Measurements from ENCODE around the gene ZMYND15. TPM values are rescaled to one million over a fixed set of nuclear protein-coding genes. Genes with fewer than 3 reads are reported as not detected.

The ZMYND15 gene
- total RNA-seq, 1 experiment from 2014 or later: 0.42 TPM

DNA sequence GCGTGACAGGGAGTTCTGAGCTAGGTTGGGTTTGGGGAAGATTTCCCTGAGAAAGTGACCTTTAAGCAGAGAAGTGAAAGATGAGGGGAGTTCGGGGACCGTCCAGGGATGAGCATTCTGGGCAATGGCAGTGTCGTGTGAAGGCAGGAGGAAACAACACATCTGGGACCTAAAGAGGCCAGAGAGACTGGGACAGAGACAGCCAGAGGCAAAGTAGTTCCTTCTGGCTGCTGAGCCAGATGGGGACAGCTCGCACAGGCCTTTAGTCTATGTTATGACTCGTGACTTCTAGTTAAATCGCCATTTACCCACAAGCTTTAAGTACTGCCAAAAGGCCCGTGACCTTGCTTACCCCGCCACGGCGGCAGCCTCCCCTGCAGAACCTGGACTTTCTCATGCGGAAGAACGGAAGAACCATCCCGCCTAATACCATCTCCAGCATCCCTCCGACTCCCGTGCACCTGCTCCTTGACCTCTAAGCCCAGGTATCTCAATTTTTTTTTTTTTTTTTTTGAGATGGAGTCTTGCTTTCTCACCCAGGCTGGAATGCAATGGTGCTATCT is 16.9 kb upstream of the ZMYND15 start:
- Histone ChIP-seq H3K23me2 (ENCODE audit: insufficient read length, low read depth, low read length, poor library complexity, severe bottlenecking) (no peaks in the 10 kb centered on the region), H3K27ac (ENCODE audit: insufficient read length, low read depth, low read length) (no peak overlapping the region), H4K91ac (ENCODE audit: insufficient read length, low read depth, low read length) (no peak overlapping the region), H3K27me3 (ENCODE audit: insufficient read depth, low read length) (no peaks in the 10 kb centered on the region), H3K23ac (ENCODE audit: insufficient read length, low read depth, low read length) (no peak overlapping the region), H3K18ac (ENCODE audit: insufficient read length, low read depth, low read length) (no peak overlapping the region), H4K5ac (ENCODE audit: insufficient read length, low read depth, low read length) (no peak overlapping the region), H2BK5ac (ENCODE audit: insufficient read length, low read length) (no peak overlapping the region), H3K9me3 (ENCODE audit: control insufficient read depth, low read depth, low read length) (no peaks in the 10 kb centered on the region), H2BK120ac (ENCODE audit: low read depth, low read length, poor library complexity, severe bottlenecking) (no peak overlapping the region), H2BK20ac (ENCODE audit: low read depth, low read length, poor library complexity, severe bottlenecking) (no peak overlapping the region), H3K4me2 (ENCODE audit: insufficient read depth, insufficient read length, low read length) (no peak overlapping the region), H3K4me1 (ENCODE audit: insufficient read depth, low read length) (no peaks in the 10 kb centered on the region), H3K4ac (ENCODE audit: low read depth, low read length) (no peak overlapping the region), H3K79me1 (ENCODE audit: insufficient read depth, low read depth, low read length, poor library complexity, severe bottlenecking) (no peaks in the 10 kb centered on the region), H4K20me1 (ENCODE audit: control insufficient read depth, insufficient read depth, insufficient read length) (no peaks in the 10 kb centered on the region), H3T11ph (ENCODE audit: low read length) (no peak overlapping the region), H2AFZ (ENCODE audit: low read length) (no peak overlapping the region), H3K56ac (ENCODE audit: insufficient read length, low read depth, low read length) (no peak overlapping the region), H3K9ac (ENCODE audit: extremely low read depth, insufficient read length, low read length) (no peak overlapping the region), H2BK15ac (ENCODE audit: low read depth, low read length) (no peak overlapping the region), H2AK5ac (ENCODE audit: insufficient read length, low read length) (no peak overlapping the region), H3K79me2 (ENCODE audit: insufficient read depth, low read length) (no peaks in the 10 kb centered on the region), H2BK12ac (ENCODE audit: insufficient read length, low read depth, low read length) (no peak overlapping the region), H3K14ac (ENCODE audit: insufficient read depth, low read length) (no peak overlapping the region), H4K8ac (replicated peaks; ENCODE audit: insufficient read length, low read depth, low read length) (no peak overlapping the region)
- no peak for TF ChIP-seq CTCF (conservative IDR thresholded peaks at IDR 0.05)
- Mint-ChIP-seq H3K36me3 (ENCODE audit: insufficient read depth in 1 of 3, low read depth in 3 of 3) (peaks cover 5 to 36% (median 32%) of the 10 kb centered on the region in 3 experiments; a peak in 6 of 7 replicates), H3K4me1 (no peaks in the 10 kb centered on the region; a peak in 1 of 4 replicates), H3K4me3 (no peak overlapping the region; a peak in 1 of 5 replicates), H3K27me3 (ENCODE audit: low read depth) (peaks cover 8% of the 10 kb centered on the region), H3K9me3 (no peaks in the 10 kb centered on the region; a peak in 1 of 5 replicates), H3K27ac (peak overlapping the region in 2 of 3 experiments; percentile 14 to 35; a peak in 2 of 7 replicates)
- DNase-seq: no peak
- no CpG with 5 or more reads among the region's 16 CpGs for WGBS (ENCODE audit: extremely low coverage, insufficient read length, low lambda C conversion rate)
